ENCODE measurements around the gene PSAPL1.

Gene PSAPL1

DNA sequence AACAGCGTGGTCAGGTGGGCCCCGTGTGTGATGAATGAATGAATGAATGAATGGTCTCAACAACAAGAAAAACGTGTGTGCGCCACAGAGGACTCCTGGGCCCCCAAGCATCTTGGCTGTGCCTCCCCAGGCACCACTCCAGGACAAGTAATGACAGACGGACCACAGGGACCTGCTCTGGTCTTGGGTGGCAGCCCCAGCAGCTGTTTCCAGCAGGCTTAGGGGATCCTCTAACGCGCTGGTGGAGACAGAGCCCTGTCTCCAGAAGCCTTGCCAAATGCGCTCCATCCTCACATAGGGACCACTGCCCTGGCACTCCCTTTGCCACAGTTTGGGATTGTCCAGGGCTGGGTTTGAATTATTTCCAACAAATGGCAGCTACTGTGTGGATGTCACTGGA is 39.1 kb downstream of the PSAPL1 start:
- no peak for FAIRE-seq

DNA sequence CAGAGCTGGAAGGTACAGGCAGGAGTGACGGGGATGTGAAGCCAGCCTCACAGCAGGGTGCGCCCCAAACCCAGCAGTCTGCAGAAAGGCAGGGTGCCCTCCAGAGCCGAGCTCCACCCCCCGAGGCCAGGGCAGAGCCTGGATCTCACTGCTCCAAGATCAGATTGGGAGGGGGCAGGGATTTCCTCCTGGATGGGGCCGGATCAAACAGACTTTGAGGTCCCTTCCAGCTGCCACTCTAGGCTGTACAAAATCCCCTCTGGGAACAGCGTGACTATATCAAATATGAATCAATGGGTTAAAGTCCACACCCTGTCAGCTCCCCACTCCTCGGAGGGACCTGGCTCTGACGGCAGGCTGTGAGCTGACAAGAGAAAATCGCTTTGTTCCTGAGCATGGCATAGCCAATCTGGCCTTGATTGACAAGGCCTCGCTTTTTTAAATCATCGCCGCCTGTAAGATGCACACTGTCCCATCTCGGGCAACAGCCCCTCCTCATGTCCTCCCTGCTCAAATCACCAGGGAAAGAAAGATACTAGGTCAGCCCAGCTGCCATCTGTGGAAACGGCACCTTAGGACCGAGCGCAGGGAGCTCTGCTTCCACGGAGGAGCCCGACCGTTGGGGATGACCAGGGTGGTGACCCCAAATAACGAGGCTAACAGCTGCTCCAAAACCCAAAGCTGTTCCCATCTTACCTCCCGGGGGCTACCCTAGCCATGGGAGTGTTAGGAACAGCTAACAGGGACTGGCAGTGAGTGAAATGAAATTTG is 39.9 kb downstream of the PSAPL1 start:
- no peak for FAIRE-seq

DNA sequence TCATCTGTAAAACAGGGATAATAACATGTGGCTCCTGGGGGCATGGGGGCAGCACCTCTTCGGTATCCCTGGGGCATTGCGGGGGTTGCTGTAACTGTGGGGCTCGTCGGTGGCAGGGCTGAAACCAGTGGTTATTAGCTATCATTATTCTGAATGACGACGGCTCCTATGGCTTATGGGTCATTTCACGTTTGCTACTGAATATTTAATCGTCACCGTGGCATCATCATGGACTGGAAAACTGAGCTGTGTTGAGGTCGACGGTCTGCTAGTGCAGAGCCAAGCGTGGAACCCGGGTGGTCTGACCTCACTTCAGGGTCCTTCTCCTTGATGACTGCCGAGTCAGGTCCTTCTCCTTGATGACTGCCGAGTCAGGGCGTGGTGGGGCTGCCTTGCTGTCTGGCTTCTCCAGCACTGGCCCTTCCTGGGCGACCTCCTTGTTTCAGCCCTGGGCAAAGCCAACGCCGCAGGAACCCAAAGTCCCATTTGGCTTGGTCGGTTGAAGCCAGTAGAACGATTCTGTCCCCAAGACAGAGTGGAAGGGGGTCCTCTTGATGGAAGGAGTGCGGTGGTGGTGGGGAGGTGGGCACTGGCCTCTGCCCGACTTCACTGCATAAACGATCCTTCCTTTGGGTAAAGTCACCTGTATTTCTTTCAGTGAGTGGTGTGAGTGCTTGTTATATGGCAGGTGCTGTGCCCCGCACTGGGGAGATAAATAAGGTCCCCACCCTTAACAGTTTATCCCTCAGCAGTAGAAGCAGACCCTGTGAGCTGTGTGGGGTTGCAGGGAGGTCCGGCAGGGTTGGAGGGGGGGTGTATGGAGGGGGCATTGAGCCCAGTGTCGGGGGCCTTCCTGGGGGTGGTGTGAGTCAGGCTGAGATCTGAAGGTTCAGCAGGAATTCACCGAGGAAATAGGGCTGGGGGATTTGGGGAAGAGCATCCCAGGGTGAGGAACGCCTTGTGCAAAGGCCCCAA is 40.8 kb downstream of the PSAPL1 start:
- no peak for FAIRE-seq

DNA sequence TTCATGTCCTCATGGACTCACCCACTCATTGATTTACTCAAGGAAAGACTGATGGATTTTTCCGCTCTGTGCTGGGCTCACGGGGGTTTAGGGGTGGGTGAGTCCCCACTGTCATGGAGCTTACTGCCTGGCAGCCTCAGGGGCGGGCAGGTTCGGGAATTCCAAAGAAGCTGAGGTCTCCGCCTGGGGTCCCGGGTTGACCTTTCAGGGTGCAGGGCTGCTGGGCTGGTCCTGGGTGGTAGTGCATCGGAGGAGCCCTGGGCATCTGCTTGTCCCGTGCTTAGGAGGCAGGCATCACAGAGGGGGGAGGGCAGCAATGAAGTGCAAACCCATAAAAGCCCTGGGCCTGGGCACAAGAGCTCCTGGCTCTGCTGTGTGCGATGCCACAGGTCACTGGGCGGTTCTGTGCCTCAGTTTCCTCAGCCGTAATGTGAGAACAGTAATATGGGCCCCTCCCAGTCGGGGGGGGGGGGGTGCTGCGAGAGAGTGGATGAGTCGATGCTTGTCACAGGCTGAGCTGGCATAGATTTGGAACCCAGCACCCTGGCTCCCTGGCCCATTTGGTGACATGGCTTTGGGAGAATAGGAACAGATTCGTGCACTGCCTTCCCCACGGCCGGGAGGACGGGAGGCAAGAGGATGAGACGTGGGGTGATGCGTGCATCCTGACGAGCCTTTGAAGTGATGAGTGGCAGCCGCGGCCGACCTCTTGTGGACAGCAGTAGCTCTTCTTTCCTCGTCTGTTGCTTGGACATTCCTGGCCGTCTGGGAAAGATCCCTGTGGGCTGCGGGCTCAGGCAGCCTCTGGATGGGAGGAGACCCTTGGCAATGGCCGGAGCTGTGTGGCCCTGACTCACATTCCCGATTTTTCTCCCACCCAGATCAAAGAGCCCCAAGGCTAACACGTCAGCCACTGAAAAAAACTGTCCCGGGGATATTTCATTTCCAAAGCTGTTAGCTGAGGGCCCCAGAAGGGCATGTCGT is 42.0 kb downstream of the PSAPL1 start:
- no peak for FAIRE-seq

DNA sequence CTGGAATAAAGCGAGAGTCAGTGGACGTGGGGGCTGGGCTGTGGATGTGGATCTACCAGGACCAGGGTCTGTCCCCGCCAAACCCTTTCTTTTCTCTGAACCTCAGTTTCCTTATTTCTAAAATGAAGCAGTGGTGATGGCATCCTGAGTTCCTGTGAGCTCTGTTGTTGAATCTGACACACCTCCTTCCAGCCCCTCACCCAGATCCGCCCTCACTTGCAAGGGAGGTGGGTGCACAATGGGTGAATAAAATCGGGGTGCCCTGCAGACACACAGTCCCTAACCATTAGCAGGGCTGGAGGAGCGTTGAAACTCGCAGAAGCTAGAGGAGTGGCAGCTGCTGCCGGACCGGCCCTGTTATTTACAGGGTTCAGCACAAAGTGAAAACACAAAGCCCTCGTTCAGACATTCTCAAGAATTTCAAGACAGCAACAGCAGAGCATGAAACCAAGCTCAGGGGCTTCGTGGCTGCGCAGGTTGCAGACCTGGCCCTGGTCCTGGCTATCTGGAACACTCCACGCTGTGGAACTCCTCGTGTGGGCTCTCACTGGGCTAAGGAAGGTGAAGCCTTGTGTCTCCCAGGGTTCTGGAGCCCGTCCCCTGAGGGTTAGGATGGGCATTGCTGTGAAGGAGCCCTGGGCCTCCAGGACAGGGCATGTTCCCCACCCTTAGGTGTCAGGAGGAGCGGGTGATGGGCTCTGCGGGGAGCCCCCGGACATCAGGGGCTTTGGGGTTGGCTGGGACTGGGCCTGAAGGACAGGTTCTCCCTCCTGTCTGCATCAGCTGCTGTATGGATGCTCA is 42.9 kb downstream of the PSAPL1 start:
- no peak for FAIRE-seq

DNA sequence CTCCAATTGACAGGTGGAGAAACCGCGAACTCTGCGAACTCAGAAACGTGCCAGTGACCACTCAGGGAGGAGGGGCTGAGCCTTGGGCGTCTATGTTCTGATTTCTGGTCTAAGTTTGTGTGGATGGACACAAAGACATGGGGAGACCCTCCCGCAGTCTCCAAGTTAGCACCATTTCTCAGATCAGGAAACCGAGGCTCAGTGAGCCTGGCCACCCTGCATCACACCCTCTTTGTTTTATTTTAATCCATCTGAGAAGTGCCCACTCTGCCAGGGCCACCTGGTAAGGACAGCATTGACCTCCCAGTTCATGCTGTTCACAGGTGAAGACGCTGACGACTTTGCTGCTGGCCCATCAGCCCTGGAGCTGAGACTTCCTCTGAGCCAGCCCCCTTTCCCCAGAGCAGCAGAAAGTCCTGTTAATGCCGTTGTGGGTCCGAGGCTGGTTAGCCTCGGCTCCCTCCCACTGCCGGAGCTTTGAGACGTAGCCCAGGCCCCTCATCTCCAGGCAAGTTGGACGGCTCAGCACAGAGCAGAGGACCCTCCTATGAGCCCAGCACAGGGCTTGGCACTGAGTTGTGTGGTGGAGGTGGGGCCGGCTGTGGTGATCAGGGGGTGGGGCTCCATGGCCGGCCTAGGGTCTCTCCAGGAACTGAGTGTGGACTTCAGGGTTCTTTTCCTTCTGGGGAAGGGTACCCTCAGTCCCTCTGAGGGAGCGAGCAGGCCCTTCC is 43.7 kb downstream of the PSAPL1 start:
- FAIRE-seq = no peak

DNA sequence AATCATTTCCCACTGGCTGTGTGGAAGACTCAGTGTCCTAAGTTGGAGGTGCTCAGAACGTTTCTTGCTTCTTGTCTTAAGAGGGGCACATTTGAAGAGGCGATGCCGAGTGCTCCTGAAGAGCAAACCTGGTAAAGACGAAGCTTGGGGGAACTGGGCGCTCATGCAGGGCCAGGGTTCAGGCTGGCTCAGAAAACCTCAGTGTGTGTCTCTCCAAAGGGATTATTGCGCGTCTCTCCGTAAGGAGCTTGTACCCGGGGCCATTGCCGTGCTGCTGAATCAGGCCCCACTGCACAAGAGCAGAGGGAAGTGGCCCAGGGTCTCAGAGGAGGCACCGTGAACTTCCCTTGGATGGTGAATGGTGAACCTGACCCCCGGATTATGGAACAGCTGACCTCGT is 44.4 kb downstream of the PSAPL1 start:
- FAIRE-seq = no peak

DNA sequence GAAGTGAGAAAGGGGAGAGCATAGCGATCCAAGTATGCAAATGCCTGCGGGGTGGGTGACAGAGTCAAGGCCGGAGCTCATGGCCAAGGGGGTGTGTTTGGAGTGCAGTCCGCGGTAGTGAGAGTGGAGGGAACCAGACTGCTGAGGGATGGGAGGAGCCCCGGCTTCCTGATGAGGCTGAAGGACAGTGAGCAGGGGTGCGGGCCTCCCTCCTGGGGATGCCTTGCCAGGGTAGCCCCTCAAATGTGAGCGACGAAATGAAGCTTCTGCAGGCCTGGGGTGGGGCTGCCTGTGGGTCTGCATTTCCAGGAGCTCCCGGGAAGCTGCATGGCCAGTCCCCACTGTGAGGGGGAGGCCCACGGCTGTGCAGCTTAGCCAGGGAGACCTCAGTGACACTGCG is 45.0 kb downstream of the PSAPL1 start:
- FAIRE-seq = no peak

DNA sequence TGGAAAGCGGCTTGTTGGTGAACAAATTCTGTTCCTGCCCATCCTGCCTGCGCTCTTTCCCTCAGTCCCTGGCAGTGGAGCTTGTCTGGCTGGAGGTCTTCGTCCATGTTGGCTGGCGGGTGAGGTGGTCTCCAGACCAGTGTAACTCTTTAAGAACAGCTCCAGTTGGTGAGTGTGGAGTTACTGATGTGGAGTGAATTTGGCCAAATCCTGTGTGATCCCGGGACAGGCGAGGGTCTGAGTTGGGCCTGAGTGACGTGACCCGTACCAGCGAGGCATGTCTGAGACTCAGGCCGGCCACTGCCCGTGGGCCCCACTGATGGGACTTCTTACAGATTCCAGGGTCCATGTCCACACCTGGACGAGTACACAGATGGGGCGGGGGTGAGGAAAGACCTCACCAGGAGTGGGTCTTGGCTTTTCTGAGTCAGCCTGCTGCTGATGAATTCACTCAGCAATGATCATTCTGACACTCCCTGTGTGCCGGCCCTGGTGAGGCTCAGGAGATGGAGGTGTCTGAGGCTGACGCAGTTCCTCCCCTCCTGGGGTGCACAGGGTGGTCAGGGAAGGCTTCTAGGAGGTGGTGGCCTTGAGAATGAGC is 45.5 kb downstream of the PSAPL1 start:
- FAIRE-seq = no peak

DNA sequence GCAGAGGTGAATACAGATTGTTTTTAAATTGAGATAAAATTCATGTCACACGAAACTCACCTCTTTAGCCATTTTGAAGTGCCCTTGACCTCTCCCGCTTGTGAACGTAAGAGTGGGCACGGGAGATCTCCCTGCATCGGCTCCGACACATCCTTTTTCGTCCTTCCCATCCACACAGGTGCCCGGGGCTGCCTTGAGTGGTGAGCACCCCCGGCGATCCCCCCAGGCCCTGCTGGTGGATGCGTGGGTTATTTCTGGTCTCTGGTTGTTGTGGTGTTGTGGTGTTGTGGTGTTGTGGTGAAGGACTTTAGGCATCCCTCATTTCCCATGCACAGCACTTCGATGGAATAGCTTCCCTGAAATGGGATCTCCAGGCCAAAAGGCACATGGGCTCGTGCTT is 46.1 kb downstream of the PSAPL1 start:
- FAIRE-seq = no peak

DNA sequence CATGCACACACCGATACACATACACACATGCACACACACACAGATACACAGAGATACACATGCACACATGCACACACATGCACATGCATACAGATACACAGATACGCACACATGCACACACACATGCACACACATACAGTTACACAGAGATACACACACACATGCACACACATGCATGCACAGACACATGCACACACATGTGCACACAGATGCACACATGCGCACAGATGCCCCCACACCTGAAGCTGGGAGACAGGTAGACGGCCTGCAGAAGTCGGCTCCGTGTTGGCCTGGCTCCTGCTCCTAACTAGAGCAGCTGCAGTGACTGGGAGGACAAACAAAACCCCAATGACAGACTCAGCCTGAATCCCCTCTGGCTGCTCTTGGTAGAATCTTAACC is 46.8 kb downstream of the PSAPL1 start:
- FAIRE-seq = no peak

DNA sequence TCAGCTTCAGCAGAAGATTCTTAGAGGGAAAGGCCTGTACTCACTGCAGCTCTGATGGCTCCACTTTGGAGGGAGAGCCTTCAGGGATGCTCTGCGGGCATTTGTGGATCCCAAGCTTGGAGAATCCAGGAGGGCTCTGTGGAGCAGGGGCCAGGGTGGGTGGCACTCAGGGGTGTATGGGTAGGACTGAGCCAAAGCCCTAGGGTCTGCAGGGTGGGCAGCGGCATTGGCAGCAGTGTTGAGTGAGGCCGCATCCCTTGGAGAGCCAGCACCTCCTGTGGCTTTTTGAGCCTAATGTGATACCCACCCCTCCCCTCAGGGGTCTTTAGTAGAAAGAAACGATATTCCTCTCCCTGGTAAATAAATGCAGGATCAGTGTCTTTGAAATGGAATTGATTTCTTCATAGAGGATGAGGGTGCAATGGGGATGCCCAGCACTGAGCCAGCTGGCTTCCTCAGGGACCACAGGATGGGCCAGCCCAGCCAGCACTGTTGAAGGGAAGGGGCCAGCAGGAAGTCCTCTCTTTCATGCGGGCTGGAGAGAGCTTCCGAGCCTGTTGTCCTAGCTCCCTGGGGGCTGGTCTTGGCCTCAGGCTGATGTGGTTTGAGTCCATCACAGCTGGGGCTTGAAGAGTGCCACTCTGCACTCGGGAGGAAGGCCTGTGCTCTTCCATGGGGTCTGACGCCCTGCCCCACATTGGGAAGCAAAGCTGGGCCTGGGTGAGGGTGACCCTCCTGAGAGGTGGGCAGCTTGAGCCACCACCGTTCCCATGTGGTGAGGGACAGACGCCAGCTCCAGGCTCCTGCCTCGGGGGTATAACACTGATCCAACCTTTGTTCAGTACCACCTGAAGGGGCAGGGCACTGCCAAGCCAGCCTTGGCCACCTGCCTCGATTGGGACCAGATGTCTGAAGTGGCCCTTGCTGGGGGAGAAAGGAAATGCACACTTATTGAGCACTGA is 49.5 kb downstream of the PSAPL1 start:
- FAIRE-seq = no peak

DNA sequence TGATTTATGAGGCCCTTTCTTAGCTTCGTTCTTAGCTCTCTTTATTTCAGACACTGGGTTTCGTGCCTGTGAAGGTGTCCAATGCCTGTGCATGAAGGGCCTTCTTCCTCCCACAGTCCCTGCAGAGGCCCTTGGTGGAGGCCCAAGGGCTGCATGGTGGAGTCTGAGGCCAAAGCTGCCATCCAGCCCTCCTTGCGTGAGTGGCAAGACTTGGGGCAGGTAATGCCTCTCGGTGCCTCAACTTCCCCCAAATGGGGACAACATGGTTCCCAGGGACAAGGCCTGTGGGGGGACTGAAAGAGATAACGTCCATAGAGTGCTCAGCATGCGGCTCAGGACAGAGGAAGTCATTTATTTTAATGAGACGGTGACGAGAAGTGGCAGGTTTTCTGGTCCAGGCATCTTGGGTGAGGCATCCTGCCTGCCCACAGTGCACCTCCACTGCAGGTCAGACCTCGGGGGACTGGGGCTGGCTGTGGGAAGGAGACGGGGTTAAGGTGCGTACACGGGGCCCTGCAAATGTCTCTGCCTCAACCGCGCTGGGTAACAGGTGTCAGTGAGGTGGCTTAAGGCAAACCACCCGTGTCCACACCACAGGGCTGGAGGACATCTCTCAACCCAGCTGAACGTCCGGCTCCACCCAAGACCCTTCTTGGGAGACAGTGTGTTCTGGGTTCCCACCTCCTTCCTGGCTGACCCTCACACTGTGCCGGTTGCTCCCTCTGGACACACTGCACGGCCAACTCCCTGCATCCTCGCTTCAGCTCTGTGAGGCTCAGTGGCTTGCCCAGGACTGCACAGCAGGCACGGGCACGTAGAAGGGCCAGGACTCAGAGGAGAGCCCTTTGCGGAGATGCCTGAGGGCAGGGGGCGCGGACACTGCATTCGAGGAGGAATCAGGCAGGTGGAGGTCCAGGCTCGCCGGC is 50.5 kb downstream of the PSAPL1 start:
- FAIRE-seq = no peak

DNA sequence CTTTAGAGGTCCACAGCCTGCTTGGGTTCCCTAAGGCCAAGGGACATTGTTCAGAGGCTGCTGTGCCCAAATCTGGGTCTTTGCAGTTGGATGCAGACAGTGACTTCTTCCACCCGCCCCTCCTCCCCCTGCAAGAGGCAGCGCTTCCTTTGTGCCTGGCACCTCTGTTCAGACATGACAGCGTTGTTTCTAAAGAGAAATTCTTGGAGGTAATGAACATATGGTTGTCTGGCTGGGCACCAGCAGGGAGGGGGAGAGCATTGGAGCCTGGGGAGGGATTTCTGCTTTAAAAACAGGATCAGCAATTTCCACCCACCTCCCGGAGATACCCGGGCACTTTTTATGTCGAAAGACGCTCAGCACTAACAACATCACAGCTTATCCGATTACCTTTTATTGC is 51.5 kb downstream of the PSAPL1 start:
- FAIRE-seq = no peak

DNA sequence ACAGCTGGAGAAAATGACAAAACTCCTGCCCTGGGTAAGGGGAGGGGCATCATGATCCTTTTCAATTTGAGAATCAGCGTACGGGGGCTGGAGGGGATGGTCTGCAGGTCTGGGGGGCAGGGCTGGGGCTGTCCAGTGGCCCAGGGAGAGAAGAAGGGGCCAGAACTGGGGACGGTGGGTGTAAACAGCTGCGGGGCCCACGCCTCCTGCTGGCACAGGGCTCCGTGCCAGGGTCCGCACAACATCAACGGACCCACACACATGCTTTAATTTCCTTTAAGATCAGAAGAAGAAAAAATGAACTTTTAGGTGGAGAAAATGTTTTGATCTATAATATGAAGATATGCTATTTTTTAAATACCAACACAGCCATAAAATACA is 52.1 kb downstream of the PSAPL1 start:
- FAIRE-seq = no peak

DNA sequence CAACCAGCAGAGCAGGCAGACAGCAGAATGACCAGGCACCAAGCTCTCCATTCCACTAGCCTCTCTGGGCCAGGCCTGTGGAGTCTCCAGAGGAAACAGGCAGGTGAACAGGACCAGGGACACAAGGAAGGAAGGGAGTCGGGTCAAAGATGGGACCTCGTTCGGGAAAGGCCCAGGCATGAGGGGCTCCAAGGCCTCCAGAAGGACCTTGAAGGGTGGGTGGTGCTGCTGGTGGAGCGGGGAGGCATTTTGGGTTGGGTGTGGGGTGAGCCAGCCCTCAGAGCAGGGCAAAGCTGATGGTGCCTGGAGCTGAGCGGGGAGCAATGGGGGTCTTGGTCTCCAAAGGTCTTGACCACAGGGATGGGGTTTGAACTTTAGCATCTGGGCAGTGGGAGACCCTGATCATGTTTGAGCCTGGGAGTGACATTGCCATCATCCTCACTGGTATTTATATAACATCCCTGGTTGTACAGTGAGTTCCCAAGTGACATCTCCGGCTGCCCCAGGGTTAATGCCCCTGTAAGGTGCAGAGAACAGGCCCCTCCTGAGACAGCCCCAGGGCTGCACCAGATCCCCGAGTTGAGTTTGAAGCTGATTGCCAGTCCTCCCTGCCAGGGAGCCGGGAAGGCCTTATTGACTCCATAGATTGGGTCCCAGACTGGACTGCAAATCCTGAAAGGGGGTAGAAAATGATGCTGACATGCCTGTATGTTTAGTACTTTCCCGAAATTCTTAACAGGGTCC is 52.7 kb downstream of the PSAPL1 start:
- FAIRE-seq = no peak

DNA sequence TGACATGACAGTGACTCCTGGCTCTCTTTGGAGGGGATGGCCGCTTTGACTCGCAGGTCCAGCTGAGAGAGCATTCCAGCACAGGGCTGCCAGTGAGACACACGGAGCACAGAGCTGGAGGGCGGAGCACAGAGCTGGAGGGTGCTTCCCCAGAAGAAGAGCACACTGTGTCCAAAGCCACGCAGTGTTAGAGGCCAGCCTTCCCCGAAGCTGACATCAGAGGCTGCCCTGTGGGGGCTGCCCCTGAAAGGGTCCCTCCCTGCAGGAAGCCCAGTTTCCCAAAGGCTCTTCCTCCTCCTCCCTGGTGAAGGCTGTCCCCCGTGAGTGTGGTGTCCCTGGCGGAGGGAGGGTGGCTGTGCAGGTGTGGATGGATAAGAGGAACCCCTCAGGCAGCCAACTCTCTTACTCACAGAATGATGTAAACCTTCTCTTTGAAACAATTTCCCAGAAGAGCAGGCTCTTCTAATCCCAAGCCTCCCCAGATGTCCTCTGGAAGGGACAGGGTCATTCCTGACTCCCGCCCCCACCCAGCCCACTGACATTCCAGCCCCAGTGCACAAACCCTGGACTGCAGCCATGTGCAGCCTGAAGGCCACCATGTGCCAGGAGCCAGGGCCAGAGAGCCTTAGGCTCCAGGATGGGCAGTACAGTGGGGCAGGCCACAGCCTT is 53.4 kb downstream of the PSAPL1 start:
- no peak for FAIRE-seq

Data from TTC549 (cell line).